GM12874 (cell line): Measurements from ENCODE around the gene TULP4.

ENCODE experiments used
- TF ChIP-seq, protein P1 (sequence below): IDR thresholded peaks from 2 replicates; pipeline ENCODE4 v1.5.1; 2011; ENCODE audit warnings: low read depth, mild to moderate bottlenecking, control low read depth, low read length, moderate library complexity; ENCODE audit not compliant: insufficient read depth

Gene TULP4

GRCh38 chr6:158374020-158374419, 61.8 kb downstream of the TULP4 start:
- TF ChIP-seq, protein P1, sequence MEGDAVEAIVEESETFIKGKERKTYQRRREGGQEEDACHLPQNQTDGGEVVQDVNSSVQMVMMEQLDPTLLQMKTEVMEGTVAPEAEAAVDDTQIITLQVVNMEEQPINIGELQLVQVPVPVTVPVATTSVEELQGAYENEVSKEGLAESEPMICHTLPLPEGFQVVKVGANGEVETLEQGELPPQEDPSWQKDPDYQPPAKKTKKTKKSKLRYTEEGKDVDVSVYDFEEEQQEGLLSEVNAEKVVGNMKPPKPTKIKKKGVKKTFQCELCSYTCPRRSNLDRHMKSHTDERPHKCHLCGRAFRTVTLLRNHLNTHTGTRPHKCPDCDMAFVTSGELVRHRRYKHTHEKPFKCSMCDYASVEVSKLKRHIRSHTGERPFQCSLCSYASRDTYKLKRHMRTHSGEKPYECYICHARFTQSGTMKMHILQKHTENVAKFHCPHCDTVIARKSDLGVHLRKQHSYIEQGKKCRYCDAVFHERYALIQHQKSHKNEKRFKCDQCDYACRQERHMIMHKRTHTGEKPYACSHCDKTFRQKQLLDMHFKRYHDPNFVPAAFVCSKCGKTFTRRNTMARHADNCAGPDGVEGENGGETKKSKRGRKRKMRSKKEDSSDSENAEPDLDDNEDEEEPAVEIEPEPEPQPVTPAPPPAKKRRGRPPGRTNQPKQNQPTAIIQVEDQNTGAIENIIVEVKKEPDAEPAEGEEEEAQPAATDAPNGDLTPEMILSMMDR: no peak

DNA sequence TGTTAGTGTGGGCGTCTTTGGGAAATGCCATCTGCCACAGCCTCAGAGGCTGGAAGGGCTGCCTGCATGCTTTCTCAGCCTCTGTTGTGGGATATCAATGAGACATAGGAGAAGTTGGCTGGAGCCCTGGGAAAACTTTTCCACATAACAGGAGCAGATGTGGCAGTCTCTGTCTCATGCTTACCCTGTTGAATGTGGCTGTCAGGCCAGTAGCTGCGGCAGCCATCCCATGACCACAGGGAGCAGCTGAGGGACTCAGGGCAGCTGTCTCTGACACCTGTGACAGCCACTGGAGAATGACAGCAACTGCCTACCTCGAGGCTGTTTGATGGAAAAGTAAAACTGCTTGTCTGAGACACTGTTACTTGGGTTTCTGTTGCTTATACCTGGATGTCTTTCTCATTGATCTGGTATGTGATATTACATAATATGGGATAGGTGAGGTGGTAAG, 64.4 kb downstream of the TULP4 start:
- TF ChIP-seq, protein P1: no peak

- TF ChIP-seq, protein P1: no peak
These were observed 65.6 kb downstream of the TULP4 start for GRCh38 chr6:158377860-158378259.

DNA sequence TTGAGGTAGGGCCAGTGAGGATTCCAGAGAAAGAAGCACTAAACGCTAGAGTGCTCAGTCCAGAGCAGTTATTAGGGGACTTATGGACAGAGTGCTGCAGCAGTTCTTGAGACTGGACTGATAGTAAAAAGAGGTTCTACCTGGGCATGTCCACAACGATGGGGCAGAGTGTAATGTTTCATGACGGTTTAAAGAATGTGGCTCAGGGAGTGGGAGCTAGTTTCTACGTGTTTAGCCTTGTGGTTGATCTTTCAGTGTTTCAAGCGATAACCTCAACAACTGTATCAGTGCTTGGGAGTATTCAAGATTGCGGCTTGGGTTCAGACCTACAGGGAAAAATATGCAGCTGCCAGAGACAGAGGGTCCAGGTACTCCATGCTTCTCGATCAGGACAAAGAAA, 67.1 kb downstream of the TULP4 start:
- TF ChIP-seq, protein P1: no peak

DNA sequence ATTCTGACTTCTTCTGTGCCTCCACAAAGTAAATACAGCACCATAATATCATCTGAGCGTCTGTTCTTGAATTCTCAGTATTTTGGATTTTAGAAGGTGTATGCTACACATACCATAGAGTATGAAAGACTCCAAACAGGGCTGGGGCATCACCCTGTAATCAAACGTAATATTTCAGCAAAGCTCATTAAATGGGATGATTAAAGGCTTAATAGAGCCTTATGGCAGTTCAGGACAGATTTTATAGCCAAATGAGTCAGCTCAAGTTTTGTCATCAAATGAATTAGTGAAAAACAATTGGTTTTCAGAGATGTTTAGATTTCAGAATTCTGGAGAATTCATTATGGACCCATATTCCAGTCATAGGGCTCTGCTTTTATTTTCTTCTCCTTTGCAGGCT, 68.9 kb downstream of the TULP4 start:
- TF ChIP-seq, protein P1: no peak

DNA sequence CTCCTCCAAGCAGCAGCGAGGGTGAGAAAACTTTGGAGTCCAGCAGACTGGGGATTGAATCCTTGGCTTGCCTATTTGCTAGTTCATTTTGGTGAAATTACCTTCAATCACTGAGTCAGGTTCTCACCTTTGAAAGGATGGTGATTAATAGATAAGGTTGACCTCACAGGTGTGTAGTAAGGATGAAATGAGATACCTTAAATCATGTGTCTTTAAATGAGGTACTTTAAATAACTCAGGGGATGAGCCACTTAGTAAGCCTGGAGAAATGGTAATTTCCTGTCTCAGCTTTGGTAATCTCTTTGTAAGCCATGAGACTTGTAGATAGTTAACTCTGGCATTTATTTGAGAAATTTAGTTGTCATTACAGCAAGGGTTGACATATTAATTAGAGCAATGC, 70.2 kb downstream of the TULP4 start:
- TF ChIP-seq, protein P1: no peak

DNA sequence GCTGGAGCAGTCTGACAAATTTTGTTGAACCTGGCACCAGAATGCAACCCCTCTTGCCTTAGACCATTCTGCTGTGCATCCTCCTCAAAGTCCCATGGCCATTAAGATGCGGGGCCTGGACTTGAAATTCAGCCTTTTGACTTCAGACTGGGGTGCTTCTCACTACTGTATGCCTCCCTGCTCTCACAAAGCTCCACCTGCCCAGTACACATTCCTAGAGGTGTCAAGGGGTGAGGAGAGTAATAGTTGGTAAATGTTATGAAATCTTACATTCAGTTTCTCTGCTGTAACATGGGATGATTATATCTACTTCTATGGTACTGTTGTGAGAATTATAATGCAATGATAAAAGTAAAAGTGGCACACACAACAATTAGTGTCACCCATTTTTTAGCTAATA, 70.8 kb downstream of the TULP4 start:
- TF ChIP-seq, protein P1: no peak

GRCh38 chr6:158383542-158383941, 71.3 kb downstream of the TULP4 start:
- TF ChIP-seq, protein P1: no peak
